HEK293 (cell line): ENCODE data around the gene RASGRF2.

ENCODE experiments used
- ELK4 ChIP-seq: IDR thresholded peaks from 2 replicates; pipeline ENCODE4 v1.6.1; 2011; ENCODE audit warnings: mild to moderate bottlenecking, low read depth, low read length, borderline replicate concordance
- IKZF3 ChIP-seq: fragments of 450-650 bp; IDR thresholded peaks from 2 replicates; pipeline ENCODE4 v1.5.0; 2018; ENCODE audit warnings: missing biosample characterization, mild to moderate bottlenecking, missing genetic modification characterization, moderate library complexity
- PRDM1 ChIP-seq: fragments of 450-650 bp; formaldehyde crosslinking; IDR thresholded peaks from 2 replicates; pipeline ENCODE4; 2016; ENCODE audit warnings: missing biosample characterization, missing genetic modification characterization
- REPIN1 ChIP-seq: fragments of 450-650 bp; formaldehyde crosslinking; IDR thresholded peaks from 2 replicates; pipeline ENCODE4 v1.5.1; 2017; ENCODE audit warnings: missing biosample characterization, missing genetic modification characterization, low read depth
- TCF7L2 ChIP-seq: IDR thresholded peaks from 2 replicates; pipeline ENCODE4 v1.6.1; 2011; ENCODE audit warnings: low read depth, mild to moderate bottlenecking, inconsistent platforms, low read length, moderate library complexity, borderline replicate concordance
- ZNF10 ChIP-seq: fragments of 450-650 bp; formaldehyde crosslinking; IDR thresholded peaks from 2 replicates; pipeline ENCODE4 v1.5.1; 2017; ENCODE audit warnings: missing biosample characterization, missing genetic modification characterization
- ZNF121 ChIP-seq: fragments of 450-650 bp; formaldehyde crosslinking; IDR thresholded peaks from 2 replicates; pipeline ENCODE4 v1.5.1; 2016; ENCODE audit warnings: missing biosample characterization, missing genetic modification characterization
- ZNF138 ChIP-seq: fragments of 450-650 bp; formaldehyde crosslinking; IDR thresholded peaks from 2 replicates; pipeline ENCODE4 v1.5.1; 2016; ENCODE audit warnings: missing biosample characterization, missing genetic modification characterization, borderline replicate concordance
- ZNF155 ChIP-seq: fragments of 450-650 bp; formaldehyde crosslinking; IDR thresholded peaks from 2 replicates; pipeline ENCODE4 v1.5.1; 2016; ENCODE audit warnings: missing biosample characterization, missing genetic modification characterization
- ZNF175 ChIP-seq: fragments of 450-650 bp; formaldehyde crosslinking; IDR thresholded peaks from 2 replicates; pipeline ENCODE4 v1.5.1; 2016; ENCODE audit warnings: missing biosample characterization, missing genetic modification characterization
- ZNF837 ChIP-seq: fragments of 450-650 bp; formaldehyde crosslinking; IDR thresholded peaks from 2 replicates; pipeline ENCODE4 v1.5.1; 2016; ENCODE audit warnings: missing biosample characterization, missing genetic modification characterization
- TF ChIP-seq, protein P1 (sequence below): fragments of 450-650 bp; formaldehyde crosslinking; IDR thresholded peaks from 2 replicates; pipeline ENCODE4 v1.5.1; 2016; ENCODE audit warnings: missing biosample characterization, missing genetic modification characterization
- TF ChIP-seq, protein P2 (sequence below): fragments of 450-650 bp; formaldehyde crosslinking; IDR thresholded peaks from 2 replicates; pipeline ENCODE4 v1.5.1; 2016; ENCODE audit warnings: missing biosample characterization, missing genetic modification characterization
- TF ChIP-seq, protein P3 (sequence below): fragments of 450-650 bp; formaldehyde crosslinking; IDR thresholded peaks from 2 replicates; pipeline ENCODE4 v1.5.1; 2016; ENCODE audit warnings: missing biosample characterization, missing genetic modification characterization

GRCh38 chr5:81249240-81249639, 289.1 kb downstream of the RASGRF2 start:
- TF ChIP-seq, protein P1, sequence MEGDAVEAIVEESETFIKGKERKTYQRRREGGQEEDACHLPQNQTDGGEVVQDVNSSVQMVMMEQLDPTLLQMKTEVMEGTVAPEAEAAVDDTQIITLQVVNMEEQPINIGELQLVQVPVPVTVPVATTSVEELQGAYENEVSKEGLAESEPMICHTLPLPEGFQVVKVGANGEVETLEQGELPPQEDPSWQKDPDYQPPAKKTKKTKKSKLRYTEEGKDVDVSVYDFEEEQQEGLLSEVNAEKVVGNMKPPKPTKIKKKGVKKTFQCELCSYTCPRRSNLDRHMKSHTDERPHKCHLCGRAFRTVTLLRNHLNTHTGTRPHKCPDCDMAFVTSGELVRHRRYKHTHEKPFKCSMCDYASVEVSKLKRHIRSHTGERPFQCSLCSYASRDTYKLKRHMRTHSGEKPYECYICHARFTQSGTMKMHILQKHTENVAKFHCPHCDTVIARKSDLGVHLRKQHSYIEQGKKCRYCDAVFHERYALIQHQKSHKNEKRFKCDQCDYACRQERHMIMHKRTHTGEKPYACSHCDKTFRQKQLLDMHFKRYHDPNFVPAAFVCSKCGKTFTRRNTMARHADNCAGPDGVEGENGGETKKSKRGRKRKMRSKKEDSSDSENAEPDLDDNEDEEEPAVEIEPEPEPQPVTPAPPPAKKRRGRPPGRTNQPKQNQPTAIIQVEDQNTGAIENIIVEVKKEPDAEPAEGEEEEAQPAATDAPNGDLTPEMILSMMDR: no peak
- TF ChIP-seq ZNF155 (tag by site-specific recombination): no peak
- no peak for TF ChIP-seq REPIN1 (tag by site-specific recombination)
- no peak for TF ChIP-seq ZNF10 (tag by site-specific recombination)
- TF ChIP-seq PRDM1: no peak
- TF ChIP-seq ZNF138 (tag by site-specific recombination): no peak
- no peak for TF ChIP-seq ZNF837 (tag by site-specific recombination)
- no peak for TF ChIP-seq ZNF175 (tag by site-specific recombination)
- TF ChIP-seq, protein P2, sequence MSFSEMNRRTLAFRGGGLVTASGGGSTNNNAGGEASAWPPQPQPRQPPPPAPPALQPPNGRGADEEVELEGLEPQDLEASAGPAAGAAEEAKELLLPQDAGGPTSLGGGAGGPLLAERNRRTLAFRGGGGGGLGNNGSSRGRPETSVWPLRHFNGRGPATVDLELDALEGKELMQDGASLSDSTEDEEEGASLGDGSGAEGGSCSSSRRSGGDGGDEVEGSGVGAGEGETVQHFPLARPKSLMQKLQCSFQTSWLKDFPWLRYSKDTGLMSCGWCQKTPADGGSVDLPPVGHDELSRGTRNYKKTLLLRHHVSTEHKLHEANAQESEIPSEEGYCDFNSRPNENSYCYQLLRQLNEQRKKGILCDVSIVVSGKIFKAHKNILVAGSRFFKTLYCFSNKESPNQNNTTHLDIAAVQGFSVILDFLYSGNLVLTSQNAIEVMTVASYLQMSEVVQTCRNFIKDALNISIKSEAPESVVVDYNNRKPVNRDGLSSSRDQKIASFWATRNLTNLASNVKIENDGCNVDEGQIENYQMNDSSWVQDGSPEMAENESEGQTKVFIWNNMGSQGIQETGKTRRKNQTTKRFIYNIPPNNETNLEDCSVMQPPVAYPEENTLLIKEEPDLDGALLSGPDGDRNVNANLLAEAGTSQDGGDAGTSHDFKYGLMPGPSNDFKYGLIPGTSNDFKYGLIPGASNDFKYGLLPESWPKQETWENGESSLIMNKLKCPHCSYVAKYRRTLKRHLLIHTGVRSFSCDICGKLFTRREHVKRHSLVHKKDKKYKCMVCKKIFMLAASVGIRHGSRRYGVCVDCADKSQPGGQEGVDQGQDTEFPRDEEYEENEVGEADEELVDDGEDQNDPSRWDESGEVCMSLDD (tag by site-specific recombination): no peak
- TF ChIP-seq, protein P3, sequence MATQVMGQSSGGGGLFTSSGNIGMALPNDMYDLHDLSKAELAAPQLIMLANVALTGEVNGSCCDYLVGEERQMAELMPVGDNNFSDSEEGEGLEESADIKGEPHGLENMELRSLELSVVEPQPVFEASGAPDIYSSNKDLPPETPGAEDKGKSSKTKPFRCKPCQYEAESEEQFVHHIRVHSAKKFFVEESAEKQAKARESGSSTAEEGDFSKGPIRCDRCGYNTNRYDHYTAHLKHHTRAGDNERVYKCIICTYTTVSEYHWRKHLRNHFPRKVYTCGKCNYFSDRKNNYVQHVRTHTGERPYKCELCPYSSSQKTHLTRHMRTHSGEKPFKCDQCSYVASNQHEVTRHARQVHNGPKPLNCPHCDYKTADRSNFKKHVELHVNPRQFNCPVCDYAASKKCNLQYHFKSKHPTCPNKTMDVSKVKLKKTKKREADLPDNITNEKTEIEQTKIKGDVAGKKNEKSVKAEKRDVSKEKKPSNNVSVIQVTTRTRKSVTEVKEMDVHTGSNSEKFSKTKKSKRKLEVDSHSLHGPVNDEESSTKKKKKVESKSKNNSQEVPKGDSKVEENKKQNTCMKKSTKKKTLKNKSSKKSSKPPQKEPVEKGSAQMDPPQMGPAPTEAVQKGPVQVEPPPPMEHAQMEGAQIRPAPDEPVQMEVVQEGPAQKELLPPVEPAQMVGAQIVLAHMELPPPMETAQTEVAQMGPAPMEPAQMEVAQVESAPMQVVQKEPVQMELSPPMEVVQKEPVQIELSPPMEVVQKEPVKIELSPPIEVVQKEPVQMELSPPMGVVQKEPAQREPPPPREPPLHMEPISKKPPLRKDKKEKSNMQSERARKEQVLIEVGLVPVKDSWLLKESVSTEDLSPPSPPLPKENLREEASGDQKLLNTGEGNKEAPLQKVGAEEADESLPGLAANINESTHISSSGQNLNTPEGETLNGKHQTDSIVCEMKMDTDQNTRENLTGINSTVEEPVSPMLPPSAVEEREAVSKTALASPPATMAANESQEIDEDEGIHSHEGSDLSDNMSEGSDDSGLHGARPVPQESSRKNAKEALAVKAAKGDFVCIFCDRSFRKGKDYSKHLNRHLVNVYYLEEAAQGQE (tag by site-specific recombination): no peak
- no peak for TF ChIP-seq IKZF3 (tag by site-specific recombination)
- no peak for TF ChIP-seq ZNF121 (tag by site-specific recombination)
- no peak for TF ChIP-seq TCF7L2
- TF ChIP-seq ELK4: no peak
